Effector memory CD8-positive, alpha-beta T cell (primary cell): Measurements from ENCODE around the gene ASTL.

Experiments
- ATAC-seq: fragments of 150-1000 bp; cut with Tn5 transposase; replicated peaks from 2 replicates; pipeline ENCODE4 v1.10.0; 2021; ENCODE audit warnings: mild to moderate bottlenecking, moderate library complexity
- DNase-seq, 3 experiments: peaks; one replicate each; pipeline ENCODE4 v3.0.0; 2021
- H3K27ac Mint-ChIP-seq, 2 donors: one replicate each; pipeline ENCODE4 v1.8.0; 2022; ENCODE audit warnings: mild to moderate bottlenecking in 2 of 2, mixed read lengths in 2 of 2, moderate library complexity in 2 of 2
- H3K27me3 Mint-ChIP-seq, 2 donors: one replicate each; pipeline ENCODE4 v1.8.0; 2022; ENCODE audit warnings: mixed read lengths in 2 of 2
- H3K36me3 Mint-ChIP-seq: one replicate; pipeline ENCODE4 v1.8.0; 2022; ENCODE audit warnings: mild to moderate bottlenecking, moderate library complexity, mixed read lengths; ENCODE audit not compliant: insufficient read depth
- H3K4me1 Mint-ChIP-seq, 2 donors: one replicate each; pipeline ENCODE4 v1.8.0; 2022; ENCODE audit warnings: low read depth in 2 of 2, mixed read lengths in 2 of 2
- H3K4me3 Mint-ChIP-seq, 2 donors: one replicate each; pipeline ENCODE4 v1.8.0; 2022; ENCODE audit warnings: mild to moderate bottlenecking in 2 of 2, mixed read lengths in 2 of 2, moderate library complexity in 2 of 2
- H3K9me3 Mint-ChIP-seq, 2 donors: one replicate each; pipeline ENCODE4 v1.8.0; 2022; ENCODE audit warnings: mixed read lengths in 2 of 2

Gene ASTL

GRCh38 chr2:96137321-96138178 lies 752 bp downstream of the ASTL start:
- H3K4me3 Mint-ChIP-seq: peak overlapping the region; percentile 58 to 64
- DNase-seq: no peak
- H3K4me1 Mint-ChIP-seq: peaks cover 21 to 32% of the 10 kb centered on the region in 2 donors
- no peaks in the 10 kb centered on the region for H3K9me3 Mint-ChIP-seq
- H3K27me3 Mint-ChIP-seq: no peaks in the 10 kb centered on the region
- H3K36me3 Mint-ChIP-seq: peaks cover 75% of the 10 kb centered on the region
- peak overlapping the region; percentile 87 to 92 for H3K27ac Mint-ChIP-seq
- peak; percentile 28 for ATAC-seq

- DNase-seq (no peak), ATAC-seq (no peak)
- H3K27me3 Mint-ChIP-seq: no peaks in the 10 kb centered on the region
- H3K9me3 Mint-ChIP-seq: no peaks in the 10 kb centered on the region
- peaks cover 73% of the 10 kb centered on the region for H3K36me3 Mint-ChIP-seq
- peak overlapping the region; percentile 38 to 87 for H3K27ac Mint-ChIP-seq
- H3K4me3 Mint-ChIP-seq: no peak overlapping the region
- H3K4me1 Mint-ChIP-seq: peaks cover 22 to 30% of the 10 kb centered on the region in 2 donors
These were observed 2.1 kb downstream of the ASTL start for GRCh38 chr2:96136129-96136720.

GRCh38 chr2:96135621-96136020 lies 2.7 kb downstream of the ASTL start:
- DNase-seq (no peak), ATAC-seq (no peak)
- no peak overlapping the region for H3K4me3 Mint-ChIP-seq
- peaks cover 68% of the 10 kb centered on the region for H3K36me3 Mint-ChIP-seq
- H3K4me1 Mint-ChIP-seq: peaks cover 22 to 36% of the 10 kb centered on the region in 2 donors
- H3K27me3 Mint-ChIP-seq: no peaks in the 10 kb centered on the region
- no peaks in the 10 kb centered on the region for H3K9me3 Mint-ChIP-seq
- H3K27ac Mint-ChIP-seq: peak overlapping the region; percentile 38 to 68

- DNase-seq (no peak), ATAC-seq (no peak)
- peak overlapping the region; percentile 38 to 68 for H3K27ac Mint-ChIP-seq
- peaks cover 68% of the 10 kb centered on the region for H3K36me3 Mint-ChIP-seq
- no peak overlapping the region for H3K4me3 Mint-ChIP-seq
- peaks cover 27 to 41% of the 10 kb centered on the region in 2 donors for H3K4me1 Mint-ChIP-seq
- H3K27me3 Mint-ChIP-seq: no peaks in the 10 kb centered on the region
- H3K9me3 Mint-ChIP-seq: no peaks in the 10 kb centered on the region
These were observed 3.1 kb downstream of the ASTL start for GRCh38 chr2:96135171-96135570.

- Mint-ChIP-seq H3K27ac (peak overlapping the region in 1 of 2 donors; percentile 38), H3K36me3 (peaks cover 66% of the 10 kb centered on the region), H3K4me3 (no peak overlapping the region), H3K27me3 (no peaks in the 10 kb centered on the region), H3K9me3 (no peaks in the 10 kb centered on the region), H3K4me1 (peaks cover 34 to 48% of the 10 kb centered on the region in 2 donors)
- DNase-seq (no peak), ATAC-seq (no peak)
These were observed 3.9 kb downstream of the ASTL start for GRCh38 chr2:96134421-96134820.

- no peak for ATAC-seq
- Mint-ChIP-seq H3K27me3 (no peaks in the 10 kb centered on the region), H3K27ac (peak overlapping the region; percentile 95 to 98), H3K4me1 (peaks cover 20 to 32% of the 10 kb centered on the region in 2 donors), H3K36me3 (peaks cover 48% of the 10 kb centered on the region), H3K4me3 (peak overlapping the region; percentile 47 to 65), H3K9me3 (no peaks in the 10 kb centered on the region)
- no peak for DNase-seq
These were observed 6.2 kb downstream of the ASTL start for GRCh38 chr2:96131813-96132745.

GRCh38 chr2:96131152-96131812 lies 7.0 kb downstream of the ASTL start:
- DNase-seq (peak in 1 of 3 experiments; percentile 30), ATAC-seq (peak; percentile 50)
- H3K27ac Mint-ChIP-seq: peak overlapping the region; percentile 95 to 98
- peaks cover 41% of the 10 kb centered on the region for H3K36me3 Mint-ChIP-seq
- H3K27me3 Mint-ChIP-seq: no peaks in the 10 kb centered on the region
- no peaks in the 10 kb centered on the region for H3K9me3 Mint-ChIP-seq
- H3K4me3 Mint-ChIP-seq: peak overlapping the region; percentile 47 to 65
- peaks cover 20 to 29% of the 10 kb centered on the region in 2 donors for H3K4me1 Mint-ChIP-seq

GRCh38 chr2:96130483-96130882 lies 7.8 kb downstream of the ASTL start:
- Mint-ChIP-seq H3K27ac (peak overlapping the region; percentile 95 to 98), H3K36me3 (peaks cover 33% of the 10 kb centered on the region), H3K9me3 (no peaks in the 10 kb centered on the region), H3K4me3 (peak overlapping the region; percentile 29 to 65), H3K27me3 (no peaks in the 10 kb centered on the region), H3K4me1 (peaks cover 20 to 29% of the 10 kb centered on the region in 2 donors)
- no peak for DNase-seq
- no peak for ATAC-seq

- H3K27ac Mint-ChIP-seq: peak overlapping the region; percentile 95 to 98
- ATAC-seq (peak; percentile 76), DNase-seq (peak in 1 of 3 experiments; percentile 29)
- H3K4me1 Mint-ChIP-seq: peaks cover 20 to 29% of the 10 kb centered on the region in 2 donors
- H3K9me3 Mint-ChIP-seq: no peaks in the 10 kb centered on the region
- H3K36me3 Mint-ChIP-seq: peaks cover 29% of the 10 kb centered on the region
- peaks cover 0 to 6% of the 10 kb centered on the region in 2 donors for H3K27me3 Mint-ChIP-seq
- H3K4me3 Mint-ChIP-seq: peak overlapping the region; percentile 38 to 54
These were observed 8.7 kb downstream of the ASTL start for GRCh38 chr2:96129528-96130120.

- H3K4me1 Mint-ChIP-seq: peaks cover 20 to 29% of the 10 kb centered on the region in 2 donors
- H3K4me3 Mint-ChIP-seq: no peak overlapping the region
- peaks cover 36% of the 10 kb centered on the region for H3K36me3 Mint-ChIP-seq
These were observed 9.8 kb downstream of the ASTL start for GRCh38 chr2:96128456-96128855.

GRCh38 chr2:96124406-96125265 lies 13.7 kb downstream of the ASTL start:
- no peaks in the 10 kb centered on the region for H3K9me3 Mint-ChIP-seq
- DNase-seq: no peak
- H3K4me3 Mint-ChIP-seq: no peak overlapping the region
- H3K36me3 Mint-ChIP-seq: peaks cover 39% of the 10 kb centered on the region
- H3K4me1 Mint-ChIP-seq: peaks cover 6 to 14% of the 10 kb centered on the region in 2 donors
- H3K27me3 Mint-ChIP-seq: peaks cover 21 to 40% of the 10 kb centered on the region in 2 donors
- ATAC-seq: no peak
- peak overlapping the region in 1 of 2 donors; percentile 24 for H3K27ac Mint-ChIP-seq

More at GRCh38 chr2:96128456-96128855, 9.8 kb downstream of the ASTL start:
- Mint-ChIP-seq H3K27ac (peak overlapping the region in 1 of 2 donors; percentile 41), H3K9me3 (no peaks in the 10 kb centered on the region), H3K27me3 (peaks cover 0 to 10% of the 10 kb centered on the region in 2 donors)
- ATAC-seq (no peak), DNase-seq (no peak)
